Right atrium auricular region (tissue), 2 donors: ENCODE data around the gene GPR137. TPM values are rescaled to one million over a fixed set of nuclear protein-coding genes. Genes with fewer than 3 reads are reported as not detected.

ENCODE experiments used
- DNase-seq: peaks from one replicate; pipeline ENCODE4 v3.0.0-alpha.2; 2019; ENCODE audit warnings: low spot score
- H3K27ac ChIP-seq, 2 donors: fragments of 200-600 bp; sonication (generic); 1 replicate in 1 of 2; 2 replicates in 1 of 2; pipeline ENCODE4 v1.5.1; 2016 to 2019
- H3K27me3 ChIP-seq, 2 donors: fragments of 200-600 bp; sonication (generic); one replicate each; pipeline versions ENCODE4 v1.5.1 to v1.6.0; 2017 to 2019
- H3K36me3 ChIP-seq: fragments of 200-600 bp; sonication (generic); one replicate; pipeline ENCODE4 v1.5.1; 2016
- H3K4me1 ChIP-seq, 2 donors: fragments of 200-600 bp; sonication (generic); one replicate each; pipeline versions ENCODE4 v1.5.1 to v1.6.0; 2017 to 2019
- H3K4me3 ChIP-seq, 2 donors: fragments of 200-600 bp; sonication (generic); 1 replicate in 1 of 2; 2 replicates in 1 of 2; pipeline ENCODE4 v1.5.1; 2017 to 2019; ENCODE audit warnings: mild to moderate bottlenecking in 1 of 2, moderate library complexity in 1 of 2
- H3K9me3 ChIP-seq, 2 donors: fragments of 200-600 bp; sonication (generic); one replicate each; pipeline ENCODE4 v1.5.1; 2019
- total RNA-seq, 2 donors: library from RNA; depleted of rRNA; stranded (reverse); fragments of >200 nt; gene quantifications; one replicate each; pipeline ENCODE4 v1.1.0, GENCODE V29; 2016
- TF ChIP-seq, protein P1 (sequence below), 2 donors: fragments of 200-600 bp; sonication (generic); IDR thresholded peaks; one replicate each; pipeline ENCODE4 v1.5.1; 2019; ENCODE audit warnings: antibody characterized with exemption in 2 of 2

GPR137 gene
- total RNA-seq, 2 donors from 2014 or later: 22.1 to 23.5 TPM

DNA sequence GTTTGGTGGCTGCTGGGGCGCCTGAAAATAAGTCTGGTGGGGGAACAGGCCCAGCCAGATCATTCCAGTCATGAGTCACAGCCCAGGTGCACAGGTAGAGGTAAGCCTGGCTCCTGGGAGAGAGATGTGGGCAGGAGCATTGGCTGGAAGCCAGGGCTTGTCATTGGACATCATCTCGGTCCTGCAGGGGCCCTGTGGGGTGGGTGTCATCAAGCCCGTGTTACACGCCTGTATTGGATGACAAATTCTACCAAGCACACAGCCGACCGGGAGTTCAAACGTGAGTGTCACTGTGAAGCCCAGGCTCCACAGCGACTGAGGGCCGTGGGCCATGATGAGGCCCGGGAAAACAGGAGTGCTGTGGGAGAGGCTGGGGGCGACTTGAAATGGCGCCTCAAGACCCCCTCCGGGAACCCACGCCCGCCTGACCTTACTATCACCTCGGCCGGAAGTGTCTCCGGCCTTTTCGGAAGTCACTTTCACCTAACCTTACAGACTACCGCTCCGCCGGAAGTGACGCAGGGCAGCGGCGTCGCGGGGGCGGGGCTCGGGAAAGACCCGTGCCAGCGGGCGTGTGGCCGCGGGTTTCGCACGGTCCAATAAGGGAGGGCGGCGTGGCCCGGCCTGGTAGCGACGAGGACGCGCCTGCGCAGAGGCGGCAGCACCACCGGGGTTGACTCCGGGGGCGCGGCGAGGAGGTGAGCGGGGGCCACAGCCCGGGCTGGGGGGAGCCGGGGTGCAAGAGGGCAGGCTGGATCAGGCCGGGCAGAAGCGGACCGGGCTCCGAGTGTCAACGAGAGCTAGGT, 45.0 kb upstream of the GPR137 start, which contains the start of gene FKBP2:
TSS of gene FKBP2 (plus strand) at position 661 of the 806 bp plus-strand sequence. CDS start 1,293 bp downstream, outside the sequence.
- DNase-seq: peak; percentile 98
- TF ChIP-seq, protein P1, sequence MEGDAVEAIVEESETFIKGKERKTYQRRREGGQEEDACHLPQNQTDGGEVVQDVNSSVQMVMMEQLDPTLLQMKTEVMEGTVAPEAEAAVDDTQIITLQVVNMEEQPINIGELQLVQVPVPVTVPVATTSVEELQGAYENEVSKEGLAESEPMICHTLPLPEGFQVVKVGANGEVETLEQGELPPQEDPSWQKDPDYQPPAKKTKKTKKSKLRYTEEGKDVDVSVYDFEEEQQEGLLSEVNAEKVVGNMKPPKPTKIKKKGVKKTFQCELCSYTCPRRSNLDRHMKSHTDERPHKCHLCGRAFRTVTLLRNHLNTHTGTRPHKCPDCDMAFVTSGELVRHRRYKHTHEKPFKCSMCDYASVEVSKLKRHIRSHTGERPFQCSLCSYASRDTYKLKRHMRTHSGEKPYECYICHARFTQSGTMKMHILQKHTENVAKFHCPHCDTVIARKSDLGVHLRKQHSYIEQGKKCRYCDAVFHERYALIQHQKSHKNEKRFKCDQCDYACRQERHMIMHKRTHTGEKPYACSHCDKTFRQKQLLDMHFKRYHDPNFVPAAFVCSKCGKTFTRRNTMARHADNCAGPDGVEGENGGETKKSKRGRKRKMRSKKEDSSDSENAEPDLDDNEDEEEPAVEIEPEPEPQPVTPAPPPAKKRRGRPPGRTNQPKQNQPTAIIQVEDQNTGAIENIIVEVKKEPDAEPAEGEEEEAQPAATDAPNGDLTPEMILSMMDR (IDR thresholded peaks at IDR 0.05): no peak
- no peaks in the 10 kb centered on the region for H3K27me3 ChIP-seq
- H3K4me1 ChIP-seq: peaks cover 0 to 59% of the 10 kb centered on the region in 2 donors
- H3K4me3 ChIP-seq: peak within 1 kb of the TSS; percentile 75 to 85
- peaks cover 16% of the 10 kb centered on the region for H3K36me3 ChIP-seq
- no peaks in the 10 kb centered on the region for H3K9me3 ChIP-seq
- H3K27ac ChIP-seq: peak within 1 kb of the TSS; percentile 97 to 99

DNA sequence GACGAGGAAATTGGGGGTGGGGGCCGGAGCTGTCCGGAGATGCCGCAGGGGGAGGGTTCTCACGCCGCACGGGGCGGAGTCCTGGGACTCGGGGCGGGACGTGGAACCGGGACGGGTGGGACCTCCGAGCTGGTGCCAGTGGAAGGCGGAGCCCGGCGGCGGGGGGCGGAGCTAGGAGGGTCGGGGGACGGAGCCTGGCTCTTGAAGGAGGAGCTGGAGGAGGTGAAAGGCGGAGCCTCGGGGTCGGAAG, 44.5 kb upstream of the GPR137 start:
- peaks cover 12% of the 10 kb centered on the region for H3K36me3 ChIP-seq
- H3K4me3 ChIP-seq: peak overlapping the region; percentile 59 to 85
- H3K4me1 ChIP-seq: peaks cover 0 to 59% of the 10 kb centered on the region in 2 donors
- TF ChIP-seq, protein P1 (IDR thresholded peaks at IDR 0.05): no peak
- no peaks in the 10 kb centered on the region for H3K27me3 ChIP-seq
- H3K9me3 ChIP-seq: no peaks in the 10 kb centered on the region
- DNase-seq: peak; percentile 100
- H3K27ac ChIP-seq: peak overlapping the region; percentile 97 to 99

DNA sequence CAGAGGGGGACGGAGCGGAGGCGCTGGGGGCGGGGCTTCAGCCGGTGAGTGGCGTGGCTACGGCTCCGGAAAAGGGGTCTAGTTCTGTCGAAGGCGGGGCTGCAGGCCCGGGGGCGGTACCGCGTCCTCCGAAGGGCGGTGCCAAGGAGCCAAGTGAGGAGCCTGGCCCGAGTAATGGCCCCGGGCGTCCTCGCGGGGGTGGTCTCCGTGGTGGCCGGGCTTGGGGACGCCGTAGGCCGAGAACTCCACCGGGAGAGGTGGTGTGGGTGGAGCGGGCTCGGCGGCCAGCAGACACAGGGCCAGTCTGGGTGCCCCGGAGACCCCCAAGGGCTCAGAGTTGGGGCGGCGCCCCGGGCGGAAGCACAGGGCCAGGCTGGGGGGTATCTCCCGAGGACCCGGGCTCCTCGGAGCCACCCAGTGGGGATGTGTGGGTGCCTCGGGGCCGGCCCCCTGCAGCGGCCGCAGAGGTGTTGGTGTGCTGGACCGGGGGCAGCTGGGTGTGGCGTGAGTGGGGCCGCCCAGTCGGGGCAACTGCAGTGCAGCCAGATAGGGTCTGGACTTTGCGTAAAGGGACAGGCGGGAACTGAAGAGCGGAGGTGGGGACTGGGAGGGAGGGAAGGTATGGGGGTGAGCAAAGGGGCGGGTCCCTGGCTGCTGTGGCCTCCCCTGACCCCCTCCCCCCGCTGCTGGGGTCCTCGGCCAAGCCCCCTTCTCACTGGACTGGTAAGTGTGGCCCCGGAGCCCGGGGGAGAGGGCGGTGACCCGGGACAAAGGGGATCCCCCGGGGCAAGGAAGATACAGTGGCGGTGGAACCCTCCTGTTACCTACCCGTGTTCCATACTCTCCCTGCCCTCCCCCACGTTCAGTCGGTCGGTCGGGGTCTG, 43.9 kb upstream of the GPR137 start:
- peak overlapping the region; percentile 97 to 99 for H3K27ac ChIP-seq
- H3K27me3 ChIP-seq: no peaks in the 10 kb centered on the region
- TF ChIP-seq, protein P1 (IDR thresholded peaks at IDR 0.05): no peak
- H3K9me3 ChIP-seq: no peaks in the 10 kb centered on the region
- H3K36me3 ChIP-seq: peaks cover 10% of the 10 kb centered on the region
- no peak for DNase-seq
- peak overlapping the region; percentile 75 to 85 for H3K4me3 ChIP-seq
- H3K4me1 ChIP-seq: peaks cover 0 to 55% of the 10 kb centered on the region in 2 donors

DNA sequence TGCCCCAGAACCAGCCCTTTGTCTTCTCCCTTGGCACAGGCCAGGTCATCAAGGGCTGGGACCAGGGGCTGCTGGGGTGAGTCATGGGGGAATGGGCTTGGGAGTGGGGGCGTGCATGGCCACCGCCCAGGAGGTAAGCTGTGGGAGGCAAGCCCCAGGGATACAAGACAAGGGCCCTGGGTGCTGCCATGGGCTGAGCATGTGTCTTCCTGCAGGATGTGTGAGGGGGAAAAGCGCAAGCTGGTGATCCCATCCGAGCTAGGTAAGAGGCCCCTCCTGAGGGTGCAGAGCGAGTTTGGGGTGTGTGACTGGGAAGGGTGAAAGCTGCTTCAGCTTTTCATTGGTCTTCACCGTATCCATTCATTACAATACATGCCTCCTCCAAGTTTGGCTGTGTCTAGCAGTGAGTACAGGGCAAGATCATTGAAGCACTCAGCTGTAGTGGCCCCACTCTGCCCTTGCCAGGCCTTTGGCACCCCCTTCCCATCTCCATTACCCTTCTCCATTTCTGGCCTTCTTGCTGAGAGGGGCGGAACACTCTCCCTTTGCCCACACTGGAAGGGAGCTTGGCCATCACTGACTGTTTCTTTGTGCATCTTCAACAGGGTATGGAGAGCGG, 42.3 kb upstream of the GPR137 start:
- TF ChIP-seq, protein P1 (IDR thresholded peaks at IDR 0.05): no peak
- Histone ChIP-seq H3K27ac (peak overlapping the region in 1 of 2 donors; percentile 97), H3K9me3 (no peaks in the 10 kb centered on the region), H3K36me3 (peaks cover 10% of the 10 kb centered on the region), H3K27me3 (no peaks in the 10 kb centered on the region), H3K4me3 (no peak overlapping the region), H3K4me1 (peaks cover 0 to 54% of the 10 kb centered on the region in 2 donors)
- no peak for DNase-seq

DNA sequence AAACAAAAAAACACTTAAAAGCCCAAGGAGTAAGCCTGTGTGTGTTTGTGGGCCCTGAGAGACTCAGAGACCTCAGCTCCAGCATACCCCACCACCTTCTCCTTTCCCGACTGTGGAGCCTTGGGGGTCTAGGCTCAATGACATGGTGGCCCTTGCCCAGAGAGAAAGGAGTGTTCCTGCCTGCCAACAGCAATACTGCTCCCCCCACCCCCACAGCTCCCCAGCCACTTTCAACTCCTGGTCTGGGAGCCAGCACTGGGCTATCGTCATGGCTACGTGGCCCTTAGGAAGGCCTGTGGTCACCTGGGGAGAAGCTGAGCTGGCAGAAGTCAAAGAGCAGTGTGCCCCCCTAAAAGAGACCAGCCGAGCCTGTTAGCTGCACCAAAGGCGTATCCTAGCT, 41.5 kb upstream of the GPR137 start:
- Histone ChIP-seq H3K27ac (no peak overlapping the region), H3K4me3 (no peak overlapping the region), H3K27me3 (no peaks in the 10 kb centered on the region), H3K36me3 (peaks cover 10% of the 10 kb centered on the region), H3K9me3 (no peaks in the 10 kb centered on the region), H3K4me1 (peaks cover 0 to 54% of the 10 kb centered on the region in 2 donors)
- DNase-seq: no peak
- TF ChIP-seq, protein P1 (IDR thresholded peaks at IDR 0.05): no peak
